A673 (cell line): ENCODE measurements around the gene DDT.

ENCODE experiments used
- CTCF ChIP-seq: fragments of 300-800, 200-600 bp; sonication (generic); conservative IDR thresholded peaks from 2 replicates; pipeline ENCODE4 v1.5.1; 2017; ENCODE audit warnings: low read depth, mild to moderate bottlenecking, antibody characterized with exemption, low read length, moderate library complexity, mixed read lengths
- EZH2 ChIP-seq: fragments of 200-600 bp; sonication (generic); IDR thresholded peaks from 2 replicates; pipeline ENCODE4 v1.6.1; 2017; ENCODE audit warnings: borderline replicate concordance, low read depth, mild to moderate bottlenecking, mixed read lengths, antibody characterized with exemption, low read length; ENCODE audit not compliant: poor library complexity, severe bottlenecking

- TF ChIP-seq CTCF (no peak), EZH2 (no peak)
Observed at GRCh38 chr22:23997092-23997491, 22.9 kb upstream of the DDT start.
